ENCODE data around the gene PAM.

DNA sequence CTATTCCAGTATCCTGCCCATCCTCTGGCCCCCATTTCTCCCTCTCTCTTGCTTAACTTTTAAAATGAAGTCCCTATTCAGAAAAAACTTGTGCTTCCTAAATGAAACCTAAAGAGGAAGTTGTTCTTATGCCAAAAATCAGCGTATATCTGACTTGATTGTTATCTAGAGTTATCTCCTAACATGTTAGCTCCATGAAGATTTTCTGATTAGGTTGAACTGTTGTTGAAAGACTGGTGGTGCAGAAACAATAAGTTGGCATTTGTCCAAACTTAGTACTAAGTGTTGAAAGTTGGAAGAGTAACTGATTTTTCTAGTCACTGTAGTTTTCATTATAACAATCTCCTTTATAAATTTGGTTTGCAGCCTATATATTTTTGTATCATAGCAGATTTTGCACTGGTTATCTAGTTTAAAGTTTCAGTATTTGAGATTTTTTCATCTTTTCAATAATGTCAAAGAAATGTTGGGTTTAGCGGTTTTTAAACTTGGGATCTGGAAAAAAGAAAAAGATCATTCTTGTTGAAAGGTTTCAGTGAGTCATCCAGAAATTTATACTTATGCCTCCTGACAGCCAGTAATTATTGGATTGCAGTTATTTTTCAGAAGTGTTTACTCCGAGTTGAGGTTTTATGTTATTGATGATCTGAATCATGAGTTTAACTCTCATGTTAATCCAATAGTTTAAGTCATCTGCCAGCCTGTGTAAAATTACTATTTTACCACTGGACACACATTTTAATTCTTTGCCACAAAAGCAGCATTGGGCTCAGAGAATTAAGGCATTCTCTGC lies 60.6 kb downstream of the PAM start:
- TF ChIP-seq EZH2 (IDR thresholded peaks at IDR 0.05; ENCODE audit: low read length, unreplicated experiment): no peak
- TF ChIP-seq, protein P1, sequence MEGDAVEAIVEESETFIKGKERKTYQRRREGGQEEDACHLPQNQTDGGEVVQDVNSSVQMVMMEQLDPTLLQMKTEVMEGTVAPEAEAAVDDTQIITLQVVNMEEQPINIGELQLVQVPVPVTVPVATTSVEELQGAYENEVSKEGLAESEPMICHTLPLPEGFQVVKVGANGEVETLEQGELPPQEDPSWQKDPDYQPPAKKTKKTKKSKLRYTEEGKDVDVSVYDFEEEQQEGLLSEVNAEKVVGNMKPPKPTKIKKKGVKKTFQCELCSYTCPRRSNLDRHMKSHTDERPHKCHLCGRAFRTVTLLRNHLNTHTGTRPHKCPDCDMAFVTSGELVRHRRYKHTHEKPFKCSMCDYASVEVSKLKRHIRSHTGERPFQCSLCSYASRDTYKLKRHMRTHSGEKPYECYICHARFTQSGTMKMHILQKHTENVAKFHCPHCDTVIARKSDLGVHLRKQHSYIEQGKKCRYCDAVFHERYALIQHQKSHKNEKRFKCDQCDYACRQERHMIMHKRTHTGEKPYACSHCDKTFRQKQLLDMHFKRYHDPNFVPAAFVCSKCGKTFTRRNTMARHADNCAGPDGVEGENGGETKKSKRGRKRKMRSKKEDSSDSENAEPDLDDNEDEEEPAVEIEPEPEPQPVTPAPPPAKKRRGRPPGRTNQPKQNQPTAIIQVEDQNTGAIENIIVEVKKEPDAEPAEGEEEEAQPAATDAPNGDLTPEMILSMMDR (conservative IDR thresholded peaks at IDR 0.05; ENCODE audit: low read depth, low read length): no peak

All from PC-3 (cell line).